ENCODE data around the gene TMEM187. TPM values are rescaled to one million over a fixed set of nuclear protein-coding genes. Genes with fewer than 3 reads are reported as not detected.

Gene TMEM187
- total and polyA plus RNA-seq, 4 donors = 2.0 to 9.0 (median 7.8) TPM

DNA sequence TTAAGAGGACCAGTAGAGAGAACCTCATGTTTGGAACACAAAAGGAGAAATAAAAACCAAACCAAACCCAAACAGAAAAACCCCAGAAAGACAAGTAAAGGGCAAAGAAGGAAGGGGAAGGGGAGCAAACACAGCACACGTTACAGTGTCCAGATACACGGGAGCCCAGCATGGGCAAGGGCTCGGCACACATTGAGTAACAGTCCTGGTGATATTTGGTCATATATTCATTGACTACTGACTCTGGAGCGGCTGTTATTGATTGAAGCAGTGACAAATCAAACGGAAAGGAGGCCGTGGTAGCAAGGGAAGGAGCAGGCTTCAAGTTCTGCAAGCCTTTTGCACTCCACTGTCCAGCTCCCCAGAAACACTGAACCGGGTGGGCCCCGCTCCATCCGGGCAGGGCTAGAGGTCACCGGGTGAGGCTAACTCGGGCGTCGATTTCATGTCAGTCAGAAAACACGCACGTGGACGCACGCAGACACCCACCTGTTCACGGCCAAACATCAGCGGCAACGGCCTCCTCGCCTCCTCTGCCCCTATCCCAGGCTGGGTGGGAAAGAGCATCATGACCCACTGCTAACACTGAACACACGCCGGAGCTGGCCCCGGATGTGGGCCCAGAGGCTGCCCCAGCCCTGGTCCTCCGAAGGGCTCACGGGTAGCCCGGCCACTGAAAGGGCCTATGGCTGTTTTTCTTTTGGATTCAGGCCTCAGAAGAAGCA is 50.9 kb downstream of the TMEM187 start:
- H3K27me3 ChIP-seq (ENCODE audit: control insufficient read depth, insufficient read depth, low read length) = peaks cover 2% of the 10 kb centered on the region
- no peak overlapping the region for H3K27ac ChIP-seq (ENCODE audit: low read depth, low read length)
- DNase-seq (ENCODE audit: low read depth in 4 of 6, low spot score in 6 of 6) = no peak

DNA sequence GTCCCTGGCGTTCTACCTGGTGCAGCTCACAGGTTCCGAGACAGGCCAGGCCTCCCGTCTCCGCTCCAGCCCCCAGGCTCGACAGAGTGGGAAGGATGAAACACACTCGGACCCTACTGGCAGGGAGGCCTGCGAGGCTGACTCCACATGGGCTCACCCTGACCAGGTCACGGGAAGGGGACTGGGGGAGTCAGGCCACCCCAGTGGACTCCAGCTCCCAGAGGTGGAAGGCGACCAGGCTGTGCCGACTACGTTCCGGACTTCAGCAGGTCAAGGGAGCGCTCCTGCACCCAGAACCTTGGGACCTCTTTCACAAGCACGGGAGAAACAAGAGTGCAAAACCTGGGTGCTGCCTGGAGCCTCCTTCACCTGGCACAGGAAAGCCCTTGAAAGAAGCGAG is 51.7 kb downstream of the TMEM187 start:
- Histone ChIP-seq H3K36me3 (ENCODE audit: control insufficient read depth, insufficient read depth, low read length) (peaks cover 41% of the 10 kb centered on the region), H3K4me1 (ENCODE audit: control insufficient read depth, insufficient read depth, low read length) (peaks cover 38% of the 10 kb centered on the region), H3K4me3 (ENCODE audit: low read depth, low read length) (no peak overlapping the region), H3K9me3 (ENCODE audit: control insufficient read depth, insufficient read depth, low read length) (no peaks in the 10 kb centered on the region), H3K27ac (ENCODE audit: low read depth, low read length) (no peak overlapping the region), H3K27me3 (ENCODE audit: control insufficient read depth, insufficient read depth, low read length) (peaks cover 2% of the 10 kb centered on the region)
- 79% methylated on average over 14 of the region's 15 CpGs for WGBS (ENCODE audit: insufficient coverage)
- DNase-seq (ENCODE audit: low read depth in 4 of 6, low spot score in 6 of 6) = no peak

More for the DNA sequence above, 50.9 kb downstream of the TMEM187 start:
- no peaks in the 10 kb centered on the region for H3K9me3 ChIP-seq (ENCODE audit: control insufficient read depth, insufficient read depth, low read length)
- peaks cover 46% of the 10 kb centered on the region for H3K4me1 ChIP-seq (ENCODE audit: control insufficient read depth, insufficient read depth, low read length)
- no peak overlapping the region for H3K4me3 ChIP-seq (ENCODE audit: low read depth, low read length)
- 79% methylated on average over 27 of the region's 27 CpGs for WGBS (ENCODE audit: insufficient coverage)
- H3K36me3 ChIP-seq (ENCODE audit: control insufficient read depth, insufficient read depth, low read length) = peaks cover 39% of the 10 kb centered on the region

DNA sequence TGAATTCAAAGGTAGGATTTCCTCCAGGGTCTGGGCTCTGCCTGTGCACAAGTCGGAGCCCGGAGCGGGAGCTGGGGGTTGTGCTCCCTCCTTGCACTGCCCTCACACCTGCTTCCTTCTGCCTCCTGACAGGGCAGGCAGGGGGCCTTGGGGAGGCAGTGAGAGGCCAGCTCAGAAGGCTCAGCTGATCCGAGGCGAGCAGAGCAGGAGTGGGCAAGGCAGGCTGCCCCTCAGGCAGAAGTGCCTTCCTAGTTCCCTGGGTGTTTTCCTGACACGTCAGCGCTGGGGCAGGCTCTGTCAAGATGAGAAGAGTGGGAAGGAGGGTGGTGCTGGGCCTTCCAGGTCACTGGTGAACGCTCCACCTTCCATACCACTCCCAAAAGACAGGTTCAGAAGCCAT is 52.7 kb downstream of the TMEM187 start:
- H3K27ac ChIP-seq (ENCODE audit: low read depth, low read length) = no peak overlapping the region

DNA sequence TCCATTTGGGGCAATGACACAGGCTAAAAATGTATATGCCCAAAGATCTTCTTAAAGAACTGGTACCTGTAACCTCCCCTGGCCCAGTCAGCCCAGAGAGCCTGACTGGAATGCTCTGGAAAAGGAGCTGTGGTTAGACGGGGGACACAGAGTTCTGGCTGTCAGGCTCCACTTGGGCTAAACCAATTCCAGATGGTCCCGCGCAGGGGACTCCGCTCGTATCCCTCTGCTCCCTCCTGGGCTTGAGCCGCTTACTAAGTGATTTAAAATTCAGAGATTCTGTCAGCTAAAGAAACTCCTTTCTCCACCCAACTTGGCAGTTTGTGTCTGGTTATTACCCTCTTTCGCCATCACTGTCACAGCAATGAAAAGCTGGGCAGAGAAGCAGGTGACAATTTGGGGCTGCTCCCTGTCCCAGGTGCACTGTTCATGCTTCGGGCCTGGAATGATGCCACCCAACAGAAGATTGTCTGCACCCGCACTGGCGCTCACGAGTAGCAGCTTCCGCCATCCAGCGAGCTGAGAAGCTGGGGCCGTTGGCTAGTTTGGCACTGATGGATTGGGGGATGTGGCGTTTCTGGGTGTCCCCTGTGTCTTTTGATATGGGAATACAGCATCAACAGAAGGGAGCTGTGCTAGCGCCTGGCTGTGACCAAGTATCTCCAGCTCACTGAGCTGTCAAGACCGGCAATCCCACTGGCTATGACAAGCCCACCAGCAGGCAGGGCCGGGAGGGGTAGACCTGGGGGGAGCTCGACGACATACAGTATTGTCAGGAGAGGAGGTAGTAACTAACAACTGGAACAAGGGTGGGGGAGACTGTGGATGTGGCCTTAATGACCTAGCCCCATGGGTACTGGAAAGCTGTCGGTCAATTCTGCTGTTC is 53.8 kb downstream of the TMEM187 start:
- H3K27me3 ChIP-seq (ENCODE audit: control insufficient read depth, insufficient read depth, low read length) = peaks cover 2% of the 10 kb centered on the region
- no peak overlapping the region for H3K4me3 ChIP-seq (ENCODE audit: low read depth, low read length)
- DNase-seq (ENCODE audit: low read depth in 4 of 6, low spot score in 6 of 6) = no peak
- H3K36me3 ChIP-seq (ENCODE audit: control insufficient read depth, insufficient read depth, low read length) = peaks cover 56% of the 10 kb centered on the region
- H3K9me3 ChIP-seq (ENCODE audit: control insufficient read depth, insufficient read depth, low read length) = no peaks in the 10 kb centered on the region
- WGBS (ENCODE audit: insufficient coverage) = 69% methylated on average over 21 of the region's 21 CpGs
- no peak overlapping the region for H3K27ac ChIP-seq (ENCODE audit: low read depth, low read length)
- H3K4me1 ChIP-seq (ENCODE audit: control insufficient read depth, insufficient read depth, low read length) = peaks cover 24% of the 10 kb centered on the region

More for the DNA sequence above, 52.7 kb downstream of the TMEM187 start:
- peaks cover 35% of the 10 kb centered on the region for H3K4me1 ChIP-seq (ENCODE audit: control insufficient read depth, insufficient read depth, low read length)
- H3K9me3 ChIP-seq (ENCODE audit: control insufficient read depth, insufficient read depth, low read length) = no peaks in the 10 kb centered on the region
- WGBS (ENCODE audit: insufficient coverage) = 69% methylated on average over 3 of the region's 8 CpGs
- H3K36me3 ChIP-seq (ENCODE audit: control insufficient read depth, insufficient read depth, low read length) = peaks cover 48% of the 10 kb centered on the region
- peaks cover 2% of the 10 kb centered on the region for H3K27me3 ChIP-seq (ENCODE audit: control insufficient read depth, insufficient read depth, low read length)
- no peak overlapping the region for H3K4me3 ChIP-seq (ENCODE audit: low read depth, low read length)
- DNase-seq (ENCODE audit: low read depth in 4 of 6, low spot score in 6 of 6) = no peak

DNA sequence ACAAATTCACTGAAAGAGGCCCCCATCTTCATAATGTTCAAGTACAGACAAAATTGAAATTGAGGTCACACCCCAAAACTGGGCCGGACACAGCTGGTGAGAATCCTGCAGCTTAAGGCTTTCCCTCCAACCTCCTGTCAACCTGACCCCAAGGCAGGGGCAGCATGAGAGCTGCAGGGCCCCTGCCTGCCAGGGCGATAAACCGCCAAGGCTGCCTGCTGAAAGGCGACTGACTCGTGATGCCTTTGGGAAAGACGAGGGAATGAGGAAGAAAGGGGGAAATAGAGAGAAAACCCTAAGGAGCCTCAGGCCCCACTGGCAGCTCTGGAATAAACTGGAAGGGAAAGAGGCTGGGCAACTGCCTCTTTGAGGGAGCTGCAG is 54.5 kb downstream of the TMEM187 start:
- peaks cover 2% of the 10 kb centered on the region for H3K27me3 ChIP-seq (ENCODE audit: control insufficient read depth, insufficient read depth, low read length)
- H3K4me3 ChIP-seq (ENCODE audit: low read depth, low read length) = no peak overlapping the region
- H3K27ac ChIP-seq (ENCODE audit: low read depth, low read length) = no peak overlapping the region
- 68% methylated on average over 6 of the region's 6 CpGs for WGBS (ENCODE audit: insufficient coverage)
- H3K9me3 ChIP-seq (ENCODE audit: control insufficient read depth, insufficient read depth, low read length) = no peaks in the 10 kb centered on the region
- H3K36me3 ChIP-seq (ENCODE audit: control insufficient read depth, insufficient read depth, low read length) = peaks cover 62% of the 10 kb centered on the region
- no peak for DNase-seq (ENCODE audit: low read depth in 4 of 6, low spot score in 6 of 6)
- peaks cover 23% of the 10 kb centered on the region for H3K4me1 ChIP-seq (ENCODE audit: control insufficient read depth, insufficient read depth, low read length)

DNA sequence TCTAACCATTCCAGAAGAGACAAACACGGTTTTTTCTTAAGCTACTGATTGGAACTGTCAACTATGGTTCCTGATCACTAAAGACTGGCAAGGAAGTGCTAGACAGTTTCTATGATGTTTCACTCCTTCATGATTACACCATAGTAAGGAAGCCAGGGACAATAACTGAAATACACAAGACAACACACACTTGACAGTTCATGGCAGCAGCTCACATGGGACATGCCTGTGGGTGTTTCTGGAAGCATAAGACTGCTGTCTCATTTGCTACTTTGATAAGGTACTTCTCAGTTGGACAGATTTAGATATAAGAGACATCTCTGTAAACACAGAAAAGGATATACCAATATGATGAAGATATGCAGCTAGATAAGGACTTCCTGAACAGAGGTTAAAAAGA is 55.4 kb downstream of the TMEM187 start:
- peaks cover 2% of the 10 kb centered on the region for H3K27me3 ChIP-seq (ENCODE audit: control insufficient read depth, insufficient read depth, low read length)

DNA sequence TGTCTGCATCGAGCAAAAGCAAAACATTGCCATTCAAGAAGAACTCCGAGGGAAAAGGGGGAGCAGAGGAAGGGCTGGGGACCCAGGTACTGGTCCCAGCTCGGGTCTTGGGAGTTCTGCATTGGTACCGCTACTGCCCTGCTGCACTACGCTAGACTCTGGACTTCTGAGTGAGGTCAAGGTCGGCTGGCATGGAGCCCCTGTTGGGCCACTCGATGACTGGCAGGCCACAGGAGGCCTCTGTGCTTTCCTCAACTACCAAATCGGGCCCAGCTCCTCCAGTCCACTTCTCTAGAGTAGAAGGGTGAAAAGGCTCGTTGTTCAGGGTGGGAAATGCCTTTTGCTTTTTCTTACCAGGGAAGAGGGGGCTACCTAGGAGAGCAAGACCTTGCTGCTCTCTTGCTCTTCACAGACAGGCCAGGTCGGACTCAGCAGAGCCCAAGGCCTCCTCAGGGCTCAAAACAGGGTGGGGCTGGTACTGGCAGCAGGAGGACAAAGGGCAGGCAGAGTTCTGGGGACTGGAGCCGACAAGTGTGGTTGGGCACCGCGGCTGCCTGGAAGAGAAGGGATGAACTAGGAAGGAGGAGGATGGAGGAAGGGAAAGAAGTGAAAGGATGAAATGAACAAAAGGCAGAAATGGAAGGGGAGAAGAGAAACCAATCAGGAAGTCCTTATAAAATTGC is 56.1 kb downstream of the TMEM187 start:
- Histone ChIP-seq H3K4me1 (ENCODE audit: control insufficient read depth, insufficient read depth, low read length) (peaks cover 9% of the 10 kb centered on the region), H3K4me3 (ENCODE audit: low read depth, low read length) (no peak overlapping the region), H3K36me3 (ENCODE audit: control insufficient read depth, insufficient read depth, low read length) (peaks cover 64% of the 10 kb centered on the region), H3K27me3 (ENCODE audit: control insufficient read depth, insufficient read depth, low read length) (peaks cover 2% of the 10 kb centered on the region), H3K9me3 (ENCODE audit: control insufficient read depth, insufficient read depth, low read length) (no peaks in the 10 kb centered on the region), H3K27ac (ENCODE audit: low read depth, low read length) (no peak overlapping the region)
- WGBS (ENCODE audit: insufficient coverage) = 72% methylated on average over 11 of the region's 13 CpGs
- no peak for DNase-seq (ENCODE audit: low read depth in 4 of 6, low spot score in 6 of 6)

More for the DNA sequence above, 55.4 kb downstream of the TMEM187 start:
- Histone ChIP-seq H3K27ac (ENCODE audit: low read depth, low read length) (no peak overlapping the region), H3K4me1 (ENCODE audit: control insufficient read depth, insufficient read depth, low read length) (peaks cover 14% of the 10 kb centered on the region), H3K4me3 (ENCODE audit: low read depth, low read length) (no peak overlapping the region), H3K9me3 (ENCODE audit: control insufficient read depth, insufficient read depth, low read length) (no peaks in the 10 kb centered on the region), H3K36me3 (ENCODE audit: control insufficient read depth, insufficient read depth, low read length) (peaks cover 66% of the 10 kb centered on the region)
- WGBS (ENCODE audit: insufficient coverage) = 29% methylated on average over 1 of the region's 1 CpG
- no peak for DNase-seq (ENCODE audit: low read depth in 4 of 6, low spot score in 6 of 6)

DNA sequence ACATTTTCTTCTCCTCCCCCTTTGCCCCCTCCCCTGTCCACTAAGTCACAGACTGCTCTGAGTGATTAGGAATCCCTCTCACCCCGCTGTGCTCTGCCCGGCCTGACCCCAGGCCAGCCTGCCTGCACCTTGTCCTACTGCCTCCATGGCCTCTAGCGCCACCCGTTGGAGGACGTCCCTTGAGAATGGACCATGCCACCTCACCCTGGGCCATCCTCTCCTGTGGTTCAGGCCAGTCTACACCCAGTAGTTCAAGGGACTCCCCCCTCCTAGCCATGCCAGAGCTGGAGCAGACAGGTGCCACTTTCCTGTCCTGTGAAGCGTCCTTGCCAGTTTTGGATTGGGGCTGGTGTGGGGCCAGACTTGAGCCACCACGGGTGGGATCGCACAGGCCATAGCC is 56.9 kb downstream of the TMEM187 start:
- Histone ChIP-seq H3K36me3 (ENCODE audit: control insufficient read depth, insufficient read depth, low read length) (peaks cover 59% of the 10 kb centered on the region), H3K4me1 (ENCODE audit: control insufficient read depth, insufficient read depth, low read length) (peaks cover 8% of the 10 kb centered on the region), H3K27me3 (ENCODE audit: control insufficient read depth, insufficient read depth, low read length) (peaks cover 2% of the 10 kb centered on the region), H3K9me3 (ENCODE audit: control insufficient read depth, insufficient read depth, low read length) (no peaks in the 10 kb centered on the region), H3K4me3 (ENCODE audit: low read depth, low read length) (no peak overlapping the region), H3K27ac (ENCODE audit: low read depth, low read length) (no peak overlapping the region)
- no peak for DNase-seq (ENCODE audit: low read depth in 4 of 6, low spot score in 6 of 6)
- WGBS (ENCODE audit: insufficient coverage) = 84% methylated on average over 5 of the region's 8 CpGs

DNA sequence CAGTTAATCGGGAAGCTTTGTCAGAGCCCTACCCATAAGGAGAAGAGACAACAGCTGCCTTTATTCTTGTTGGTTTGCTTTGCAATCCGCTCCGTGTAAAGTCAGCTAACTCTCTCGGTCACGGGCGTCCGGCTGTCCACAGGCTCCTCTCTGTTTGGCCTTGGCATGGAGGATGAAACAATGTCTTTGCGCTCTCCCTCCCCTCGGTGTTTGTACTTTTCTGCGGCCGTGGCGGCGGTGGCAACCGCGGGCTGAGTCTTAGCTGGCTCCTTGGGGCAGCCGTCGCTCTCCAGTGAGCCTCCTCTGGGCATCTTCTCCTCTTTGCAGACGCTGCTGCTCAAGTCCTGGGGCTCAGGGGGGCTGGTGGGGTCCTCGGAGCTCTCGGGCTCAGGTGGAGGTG is 57.7 kb downstream of the TMEM187 start:
- no peak overlapping the region for H3K4me3 ChIP-seq (ENCODE audit: low read depth, low read length)
- no peak for DNase-seq (ENCODE audit: low read depth in 4 of 6, low spot score in 6 of 6)
- WGBS (ENCODE audit: insufficient coverage) = 77% methylated on average over 16 of the region's 20 CpGs
- H3K9me3 ChIP-seq (ENCODE audit: control insufficient read depth, insufficient read depth, low read length) = no peaks in the 10 kb centered on the region
- peaks cover 56% of the 10 kb centered on the region for H3K36me3 ChIP-seq (ENCODE audit: control insufficient read depth, insufficient read depth, low read length)
- H3K4me1 ChIP-seq (ENCODE audit: control insufficient read depth, insufficient read depth, low read length) = peaks cover 10% of the 10 kb centered on the region
- H3K27me3 ChIP-seq (ENCODE audit: control insufficient read depth, insufficient read depth, low read length) = peaks cover 2% of the 10 kb centered on the region
- H3K27ac ChIP-seq (ENCODE audit: low read depth, low read length) = no peak overlapping the region
